HEK293T (cell line): ENCODE data around the gene TUBD1.

Experiments used
- CTCF ChIA-PET: fragments of 350-600 bp; formaldehyde crosslinking; extraction: SDS; loops from one replicate; lab custom pipeline; 2021; ENCODE audit warnings: antibody characterized with exemption, inconsistent platforms; lab: Yijun Ruan, JAX
- POLR2A ChIA-PET: fragments of 350-600 bp; formaldehyde crosslinking; extraction: SDS; loops from one replicate; lab custom pipeline; 2020; ENCODE audit warnings: antibody characterized with exemption, inconsistent platforms; lab: Yijun Ruan, JAX
- DNase-seq: peaks from one replicate; pipeline ENCODE4 v3.0.0; 2012; ENCODE audit warnings: mixed read lengths; ENCODE audit errors: extremely low spot score
- ARNT ChIP-seq: fragments of 450-650 bp; IDR thresholded peaks from 2 replicates; pipeline ENCODE4 v1.6.1; 2017; ENCODE audit warnings: mild to moderate bottlenecking
- BHLHE40 ChIP-seq: fragments of 450-650 bp; IDR thresholded peaks from 2 replicates; pipeline ENCODE4 v1.6.1; 2016; ENCODE audit warnings: mild to moderate bottlenecking, moderate library complexity, borderline replicate concordance
- CTBP1 ChIP-seq: fragments of 450-650 bp; IDR thresholded peaks from 2 replicates; pipeline ENCODE4 v1.6.1; 2016; ENCODE audit warnings: borderline replicate concordance
- ELF4 ChIP-seq: fragments of 450-650 bp; IDR thresholded peaks from 2 replicates; pipeline ENCODE4 v1.6.1; 2017; ENCODE audit warnings: antibody characterized with exemption
- FOXA1 ChIP-seq: fragments of 450-650 bp; IDR thresholded peaks from 2 replicates; pipeline ENCODE4 v1.6.1; 2016; ENCODE audit warnings: mild to moderate bottlenecking
- FOXK2 ChIP-seq: fragments of 450-650 bp; IDR thresholded peaks from 2 replicates; pipeline ENCODE4 v1.6.1; 2016; ENCODE audit warnings: mild to moderate bottlenecking
- FOXM1 ChIP-seq: fragments of 450-650 bp; IDR thresholded peaks from 2 replicates; pipeline ENCODE4 v1.6.1; 2017; ENCODE audit warnings: mild to moderate bottlenecking, borderline replicate concordance
- HDGF ChIP-seq: fragments of 450-650 bp; IDR thresholded peaks from 2 replicates; pipeline ENCODE4 v1.6.1; 2017; ENCODE audit warnings: antibody characterized with exemption, borderline replicate concordance
- L3MBTL2 ChIP-seq: fragments of 450-650 bp; conservative IDR thresholded peaks from 2 replicates; pipeline ENCODE4 v1.6.1; 2016; ENCODE audit warnings: mild to moderate bottlenecking
- LEF1 ChIP-seq: fragments of 450-650 bp; IDR thresholded peaks from 2 replicates; pipeline ENCODE4 v1.6.1; 2017; ENCODE audit warnings: mild to moderate bottlenecking, borderline replicate concordance
- NFRKB ChIP-seq: fragments of 450-650 bp; IDR thresholded peaks from 2 replicates; pipeline ENCODE4 v1.6.1; 2016; ENCODE audit warnings: mild to moderate bottlenecking, moderate library complexity
- SP1 ChIP-seq: fragments of 450-650 bp; IDR thresholded peaks from 2 replicates; pipeline ENCODE4 v1.6.1; 2017
- SUZ12 ChIP-seq: fragments of 450-650 bp; IDR thresholded peaks from 2 replicates; pipeline ENCODE4 v1.6.1; 2016; ENCODE audit warnings: mild to moderate bottlenecking
- TARDBP ChIP-seq: fragments of 450-650 bp; IDR thresholded peaks from 2 replicates; pipeline ENCODE4 v1.6.1; 2016
- ZNF384 ChIP-seq: fragments of 450-650 bp; IDR thresholded peaks from 2 replicates; pipeline ENCODE4 v1.6.1; 2016
- TF ChIP-seq, protein P1 (sequence below): fragments of 450-650 bp; IDR thresholded peaks from 2 replicates; pipeline ENCODE4 v1.6.1; 2016

Gene TUBD1

DNA sequence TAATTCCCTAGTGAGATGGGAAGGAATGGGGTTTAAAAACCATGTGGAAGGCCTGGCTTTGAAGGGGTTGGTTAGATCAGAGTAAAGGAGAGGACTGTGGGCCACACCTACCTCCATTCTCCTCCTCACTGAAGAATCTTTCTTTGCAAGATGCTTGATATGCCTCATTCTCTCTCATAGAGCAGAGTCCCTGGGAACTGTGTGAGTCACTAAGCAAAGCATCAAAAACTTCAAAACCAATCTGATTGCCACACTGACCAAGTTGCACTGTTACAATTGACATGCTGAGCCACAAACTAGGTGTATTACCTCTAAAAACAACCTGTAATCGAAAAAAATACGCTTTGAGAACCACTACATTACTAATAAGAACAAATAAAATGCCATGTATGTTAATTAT, 2.0 kb downstream of the TUBD1 start:
- TF ChIP-seq NFRKB (no peak), BHLHE40 (no peak), L3MBTL2 (no peak), FOXK2 (no peak), ELF4 (no peak), TARDBP (no peak), LEF1 (no peak), FOXM1 (no peak), ZNF384 (no peak), HDGF (no peak), FOXA1 (no peak), SP1 (no peak), CTBP1 (no peak), ARNT (no peak), SUZ12 (no peak)
- TF ChIP-seq, protein P1, sequence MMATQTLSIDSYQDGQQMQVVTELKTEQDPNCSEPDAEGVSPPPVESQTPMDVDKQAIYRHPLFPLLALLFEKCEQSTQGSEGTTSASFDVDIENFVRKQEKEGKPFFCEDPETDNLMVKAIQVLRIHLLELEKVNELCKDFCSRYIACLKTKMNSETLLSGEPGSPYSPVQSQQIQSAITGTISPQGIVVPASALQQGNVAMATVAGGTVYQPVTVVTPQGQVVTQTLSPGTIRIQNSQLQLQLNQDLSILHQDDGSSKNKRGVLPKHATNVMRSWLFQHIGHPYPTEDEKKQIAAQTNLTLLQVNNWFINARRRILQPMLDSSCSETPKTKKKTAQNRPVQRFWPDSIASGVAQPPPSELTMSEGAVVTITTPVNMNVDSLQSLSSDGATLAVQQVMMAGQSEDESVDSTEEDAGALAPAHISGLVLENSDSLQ = no peak
- DNase-seq = no peak
- CTCF ChIA-PET = no interaction called here
- POLR2A ChIA-PET = no interaction called here

DNA sequence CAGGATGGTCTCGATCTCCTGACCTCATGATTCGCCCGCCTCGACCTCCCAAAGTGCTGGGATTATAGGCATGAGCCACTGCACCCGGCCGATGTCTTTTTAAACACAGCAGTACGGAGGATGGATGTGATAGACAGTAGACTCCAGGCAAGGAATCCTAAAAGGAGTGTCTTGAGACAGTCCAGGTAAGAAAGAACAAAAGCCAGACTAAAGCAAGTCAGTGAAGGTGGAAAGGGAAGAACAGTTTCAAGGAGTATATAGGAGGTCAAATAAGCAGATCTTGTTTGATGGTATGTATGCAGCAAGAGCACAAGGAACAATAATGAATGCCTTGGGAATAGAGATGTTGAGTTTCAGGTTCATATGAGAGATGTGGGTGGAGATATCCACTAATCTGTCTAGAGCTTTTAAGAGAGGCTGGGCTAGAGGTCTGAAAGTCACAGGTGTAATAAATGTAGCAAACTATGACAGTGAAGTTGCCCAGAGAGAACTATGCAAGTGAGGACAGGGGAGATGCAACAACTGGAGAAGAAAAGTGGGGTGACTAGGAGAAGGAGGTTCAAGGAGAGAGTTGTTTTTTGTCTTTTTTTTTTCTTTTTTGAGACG, 4.5 kb downstream of the TUBD1 start:
- no peak for TF ChIP-seq CTBP1
- no peak for TF ChIP-seq ELF4
- no peak for TF ChIP-seq FOXK2
- TF ChIP-seq SUZ12 = no peak
- TF ChIP-seq HDGF = no peak
- no peak for TF ChIP-seq FOXA1
- TF ChIP-seq TARDBP = no peak
- TF ChIP-seq, protein P1 = no peak
- no peak for TF ChIP-seq LEF1
- TF ChIP-seq ARNT = no peak
- no peak for TF ChIP-seq NFRKB
- TF ChIP-seq BHLHE40 = no peak
- POLR2A ChIA-PET = no interaction called here

DNA sequence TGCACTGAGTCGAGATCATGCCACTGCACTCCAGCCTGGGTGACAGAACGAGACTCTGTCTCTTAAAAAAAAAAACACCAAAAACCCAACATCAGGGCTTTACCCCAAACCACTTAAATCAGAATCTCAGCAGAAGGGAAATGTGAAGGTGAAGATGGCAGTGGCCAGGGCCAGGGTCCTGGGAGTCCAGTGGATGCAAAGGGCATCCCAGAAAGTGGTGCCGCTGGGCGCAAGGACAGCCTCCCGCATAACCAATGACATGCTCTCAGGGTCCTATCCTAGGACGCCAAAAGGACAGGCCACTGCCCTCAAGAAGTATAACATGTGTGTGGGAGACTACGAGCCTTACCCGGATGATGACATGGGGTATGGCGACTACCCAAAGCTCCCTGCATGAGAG, 7.9 kb downstream of the TUBD1 start:
- no peak for DNase-seq
- POLR2A ChIA-PET = no interaction called here
- CTCF ChIA-PET = no interaction called here
- no peak for TF ChIP-seq HDGF
- TF ChIP-seq BHLHE40 = no peak
- TF ChIP-seq NFRKB = no peak
- TF ChIP-seq, protein P1 = no peak
- no peak for TF ChIP-seq LEF1
- no peak for TF ChIP-seq ZNF384

More for the DNA sequence above, 4.5 kb downstream of the TUBD1 start:
- CTCF ChIA-PET = no interaction called here
- no peak for DNase-seq

DNA sequence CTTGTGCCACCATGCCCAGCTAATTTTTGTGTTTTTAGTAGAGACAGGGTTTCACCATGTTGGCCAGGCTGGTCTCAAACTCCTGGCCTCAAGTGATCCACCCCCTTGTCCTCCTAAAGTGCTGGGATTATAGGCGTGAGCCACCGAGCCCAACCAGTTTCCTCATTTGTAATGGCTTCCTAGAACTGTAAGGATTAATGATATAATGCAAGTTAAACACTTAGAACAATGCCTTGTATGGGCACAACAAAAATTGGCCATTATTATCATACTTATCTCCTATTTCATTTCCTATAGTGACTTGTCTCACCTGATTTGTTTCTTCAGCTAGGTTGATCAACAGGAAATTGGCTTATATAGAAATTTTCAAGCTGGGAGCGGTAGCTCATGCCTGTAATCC, 14.1 kb downstream of the TUBD1 start:
- ChIA-PET POLR2A (no interaction called here), CTCF (no interaction called here)
- TF ChIP-seq TARDBP = no peak
- no peak for TF ChIP-seq FOXM1
- no peak for TF ChIP-seq CTBP1
- TF ChIP-seq LEF1 = no peak
- TF ChIP-seq BHLHE40 = no peak
- no peak for TF ChIP-seq ELF4
- TF ChIP-seq L3MBTL2 = no peak
- no peak for TF ChIP-seq ARNT
- TF ChIP-seq SUZ12 = no peak
- TF ChIP-seq FOXK2 = no peak
- no peak for TF ChIP-seq NFRKB
- no peak for TF ChIP-seq ZNF384
- no peak for TF ChIP-seq FOXA1
- TF ChIP-seq, protein P1 = no peak
- no peak for TF ChIP-seq SP1
- no peak for TF ChIP-seq HDGF
- DNase-seq = no peak

DNA sequence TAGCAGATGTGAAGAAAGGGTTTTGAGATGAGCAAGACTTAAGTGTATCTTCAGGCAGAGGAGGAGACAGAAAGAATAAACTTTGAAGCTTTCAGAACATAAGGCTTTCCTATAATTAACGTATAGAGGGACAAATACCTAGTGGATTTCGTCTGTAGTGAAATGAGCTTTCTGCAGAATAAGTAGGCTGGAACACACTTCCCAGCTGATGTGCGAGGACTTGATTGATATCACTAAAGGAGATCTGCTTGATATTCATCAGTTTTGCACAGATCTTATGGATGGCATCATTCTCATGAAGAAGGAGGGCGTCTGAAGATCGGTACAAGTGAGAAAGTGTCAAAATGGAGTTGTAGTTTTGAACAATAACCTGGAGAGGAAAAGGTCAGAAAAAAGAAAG, 14.8 kb downstream of the TUBD1 start:
- DNase-seq = no peak
- ChIA-PET POLR2A (no interaction called here), CTCF (no interaction called here)
- no peak for TF ChIP-seq L3MBTL2
- TF ChIP-seq SP1 = no peak
- TF ChIP-seq TARDBP = no peak
- no peak for TF ChIP-seq ELF4
- TF ChIP-seq BHLHE40 = no peak
- TF ChIP-seq, protein P1 = no peak
- no peak for TF ChIP-seq CTBP1
- no peak for TF ChIP-seq ZNF384
- TF ChIP-seq NFRKB = no peak
